ENCODE measurements around the gene XYLT2. TPM values are rescaled to one million over a fixed set of nuclear protein-coding genes. Genes with fewer than 3 reads are reported as not detected.

Gene XYLT2
- total RNA-seq, 2 donors from 2014 or later: 31.5 to 32.7 TPM

GRCh38 chr17:50337956-50338355, 8.0 kb upstream of the XYLT2 start:
- no peak for DNase-seq (ENCODE audit: low spot score in 2 of 2)
- Mint-ChIP-seq H3K9me3 (peaks cover 4 to 9% of the 10 kb centered on the region in 2 donors), H3K36me3 (peaks cover 6 to 7% of the 10 kb centered on the region in 2 donors), H3K27ac (peak overlapping the region in 1 of 2 donors; percentile 9)
- peak; percentile 73 to 100 for ATAC-seq

- Mint-ChIP-seq H3K27ac (peak overlapping the region in 1 of 2 donors; percentile 9), H3K9me3 (peaks cover 4 to 9% of the 10 kb centered on the region in 2 donors), H3K36me3 (peaks cover 6 to 7% of the 10 kb centered on the region in 2 donors)
- no peak for ATAC-seq
- DNase-seq (ENCODE audit: low spot score in 2 of 2): no peak
Measured at GRCh38 chr17:50338645-50339044, 7.3 kb upstream of the XYLT2 start.

- no peak overlapping the region for H3K27ac Mint-ChIP-seq
- H3K36me3 Mint-ChIP-seq: peaks cover 6 to 7% of the 10 kb centered on the region in 2 donors
- H3K9me3 Mint-ChIP-seq: peaks cover 4 to 9% of the 10 kb centered on the region in 2 donors
- no peak for ATAC-seq
- no peak for DNase-seq (ENCODE audit: low spot score in 2 of 2)
Measured at GRCh38 chr17:50339381-50339780, 6.5 kb upstream of the XYLT2 start.

GRCh38 chr17:50344731-50345365, 1.1 kb upstream of the XYLT2 start:
- H3K36me3 Mint-ChIP-seq: no peaks in the 10 kb centered on the region
- H3K9me3 Mint-ChIP-seq: no peaks in the 10 kb centered on the region
- DNase-seq (ENCODE audit: low spot score in 2 of 2): no peak
- peak overlapping the region in 1 of 2 donors; percentile 88 for H3K27ac Mint-ChIP-seq
- ATAC-seq: no peak

GRCh38 chr17:50346313-50347116, 589 bp downstream of the XYLT2 start:
- H3K36me3 Mint-ChIP-seq: no peaks in the 10 kb centered on the region
- H3K27ac Mint-ChIP-seq: peak overlapping the region; percentile 82 to 83
- peak; percentile 63 to 68 for ATAC-seq
- H3K9me3 Mint-ChIP-seq: no peaks in the 10 kb centered on the region
- DNase-seq (ENCODE audit: low spot score in 2 of 2): peak; percentile 44 to 72

GRCh38 chr17:50347117-50347893, 1.4 kb downstream of the XYLT2 start:
- ATAC-seq: no peak
- H3K9me3 Mint-ChIP-seq: no peaks in the 10 kb centered on the region
- H3K36me3 Mint-ChIP-seq: no peaks in the 10 kb centered on the region
- H3K27ac Mint-ChIP-seq: peak overlapping the region; percentile 82 to 83
- peak in 1 of 2 donors; percentile 56 for DNase-seq (ENCODE audit: low spot score in 2 of 2)

GRCh38 chr17:50347894-50348291, 2.0 kb downstream of the XYLT2 start:
- ATAC-seq: no peak
- no peak for DNase-seq (ENCODE audit: low spot score in 2 of 2)
- Mint-ChIP-seq H3K9me3 (no peaks in the 10 kb centered on the region), H3K27ac (peak overlapping the region; percentile 25), H3K36me3 (no peaks in the 10 kb centered on the region)

GRCh38 chr17:50348522-50349242, 2.8 kb downstream of the XYLT2 start:
- DNase-seq (ENCODE audit: low spot score in 2 of 2) (peak in 1 of 2 donors; percentile 55), ATAC-seq (no peak)
- Mint-ChIP-seq H3K27ac (peak overlapping the region in 1 of 2 donors; percentile 25), H3K9me3 (no peaks in the 10 kb centered on the region), H3K36me3 (no peaks in the 10 kb centered on the region)

- peak in 1 of 2 donors; percentile 47 for DNase-seq (ENCODE audit: low spot score in 2 of 2)
- Mint-ChIP-seq H3K27ac (peak overlapping the region; percentile 25 to 89), H3K36me3 (no peaks in the 10 kb centered on the region), H3K9me3 (no peaks in the 10 kb centered on the region)
- no peak for ATAC-seq
Measured at GRCh38 chr17:50349243-50349600, 3.3 kb downstream of the XYLT2 start.

GRCh38 chr17:50350733-50351132, 4.8 kb downstream of the XYLT2 start:
- H3K9me3 Mint-ChIP-seq: no peaks in the 10 kb centered on the region
- no peak for DNase-seq (ENCODE audit: low spot score in 2 of 2)
- ATAC-seq: no peak
- peak overlapping the region; percentile 56 to 62 for H3K27ac Mint-ChIP-seq
- H3K36me3 Mint-ChIP-seq: no peaks in the 10 kb centered on the region

GRCh38 chr17:50352072-50352692, 6.3 kb downstream of the XYLT2 start:
- Mint-ChIP-seq H3K9me3 (no peaks in the 10 kb centered on the region), H3K36me3 (no peaks in the 10 kb centered on the region), H3K27ac (peak overlapping the region; percentile 44 to 56)
- DNase-seq (ENCODE audit: low spot score in 2 of 2) (peak in 1 of 2 donors; percentile 47), ATAC-seq (no peak)

GRCh38 chr17:50352693-50353599, 7.0 kb downstream of the XYLT2 start:
- DNase-seq (ENCODE audit: low spot score in 2 of 2): peak in 1 of 2 donors; percentile 26
- peak overlapping the region; percentile 32 to 50 for H3K27ac Mint-ChIP-seq
- no peaks in the 10 kb centered on the region for H3K9me3 Mint-ChIP-seq
- H3K36me3 Mint-ChIP-seq: no peaks in the 10 kb centered on the region
- ATAC-seq: no peak

- H3K36me3 Mint-ChIP-seq: no peaks in the 10 kb centered on the region
- DNase-seq (ENCODE audit: low spot score in 2 of 2) (peak in 1 of 2 donors; percentile 52), ATAC-seq (no peak)
- H3K27ac Mint-ChIP-seq: peak overlapping the region in 1 of 2 donors; percentile 20
- no peaks in the 10 kb centered on the region for H3K9me3 Mint-ChIP-seq
Measured at GRCh38 chr17:50353600-50354195, 7.8 kb downstream of the XYLT2 start.

GRCh38 chr17:50354198-50354597, 8.3 kb downstream of the XYLT2 start:
- no peaks in the 10 kb centered on the region for H3K9me3 Mint-ChIP-seq
- H3K27ac Mint-ChIP-seq: no peak overlapping the region
- DNase-seq (ENCODE audit: low spot score in 2 of 2) (no peak), ATAC-seq (no peak)
- H3K36me3 Mint-ChIP-seq: no peaks in the 10 kb centered on the region

GRCh38 chr17:50354776-50355175, 8.8 kb downstream of the XYLT2 start:
- Mint-ChIP-seq H3K27ac (no peak overlapping the region), H3K9me3 (no peaks in the 10 kb centered on the region), H3K36me3 (no peaks in the 10 kb centered on the region)
- ATAC-seq (no peak), DNase-seq (ENCODE audit: low spot score in 2 of 2) (peak in 1 of 2 donors; percentile 54)
